H9 (cell line): ENCODE results near the gene FBXO5. TPM values are rescaled to one million over a fixed set of nuclear protein-coding genes. Genes with fewer than 3 reads are reported as not detected.

Experiments used
- DNase-seq: peaks from one replicate; pipeline ENCODE4 v3.0.0-alpha.2; 2017
- H2AFZ ChIP-seq: one replicate; pipeline ENCODE4 v1.6.1; 2013; ENCODE audit warnings: mild to moderate bottlenecking, low read length, control low read depth, moderate library complexity
- H2AK5ac ChIP-seq: 2 replicates; pipeline ENCODE4 v1.6.1; 2013; ENCODE audit warnings: low read length, control low read depth, mixed read lengths; ENCODE audit not compliant: insufficient read length
- H2BK120ac ChIP-seq: one replicate; pipeline ENCODE4 v1.6.1; 2013; ENCODE audit warnings: low read depth, mild to moderate bottlenecking, low read length, control low read depth, inconsistent platforms; ENCODE audit not compliant: poor library complexity, severe bottlenecking
- H2BK12ac ChIP-seq: 2 replicates; pipeline ENCODE4 v1.6.1; 2013; ENCODE audit warnings: low read length, control low read depth, mixed read lengths, low read depth; ENCODE audit not compliant: insufficient read length
- H2BK15ac ChIP-seq: 2 replicates; pipeline ENCODE4 v1.6.1; 2013; ENCODE audit warnings: low read depth, low read length, control low read depth
- H2BK20ac ChIP-seq: one replicate; pipeline ENCODE4 v1.6.1; 2013; ENCODE audit warnings: low read depth, mild to moderate bottlenecking, low read length, control low read depth, inconsistent platforms; ENCODE audit not compliant: poor library complexity, severe bottlenecking
- H2BK5ac ChIP-seq: 2 replicates; pipeline ENCODE4 v1.6.1; 2013; ENCODE audit warnings: low read length, control low read depth, mixed read lengths; ENCODE audit not compliant: insufficient read length
- H3K14ac ChIP-seq: 2 replicates; pipeline ENCODE4 v1.6.1; 2013; ENCODE audit warnings: low read length, control low read depth; ENCODE audit not compliant: insufficient read depth
- H3K18ac ChIP-seq: 2 replicates; pipeline ENCODE4 v1.6.1; 2013; ENCODE audit warnings: low read depth, mild to moderate bottlenecking, mixed read lengths, low read length, control low read depth; ENCODE audit not compliant: insufficient read length
- H3K23ac ChIP-seq: 2 replicates; pipeline ENCODE4 v1.6.1; 2013; ENCODE audit warnings: low read length, control low read depth, mixed read lengths, low read depth; ENCODE audit not compliant: insufficient read length
- H3K23me2 ChIP-seq: 2 replicates; pipeline ENCODE4 v1.6.1; 2013; ENCODE audit warnings: low read depth, mild to moderate bottlenecking, mixed read lengths, low read length, control low read depth; ENCODE audit not compliant: insufficient read length, poor library complexity, severe bottlenecking
- H3K27ac ChIP-seq: 2 replicates; pipeline ENCODE4 v1.5.1; 2013; ENCODE audit warnings: low read length, control low read depth, mixed read lengths, low read depth; ENCODE audit not compliant: insufficient read length
- H3K27me3 ChIP-seq: 2 replicates; pipeline ENCODE4 v1.6.1; 2013; ENCODE audit warnings: low read length, control low read depth, inconsistent platforms; ENCODE audit not compliant: insufficient read depth
- H3K4ac ChIP-seq: 2 replicates; pipeline ENCODE4 v1.6.1; 2013; ENCODE audit warnings: low read depth, mild to moderate bottlenecking, control low read depth, inconsistent platforms, low read length, moderate library complexity
- H3K4me1 ChIP-seq: 2 replicates; pipeline ENCODE4 v1.6.1; 2013; ENCODE audit warnings: low read length, control low read depth, inconsistent platforms; ENCODE audit not compliant: insufficient read depth
- H3K4me2 ChIP-seq: 2 replicates; pipeline ENCODE4 v1.6.1; 2013; ENCODE audit warnings: low read length, control low read depth, mixed read lengths; ENCODE audit not compliant: insufficient read length, insufficient read depth
- H3K56ac ChIP-seq: 2 replicates; pipeline ENCODE4 v1.6.1; 2013; ENCODE audit warnings: low read depth, mild to moderate bottlenecking, mixed read lengths, low read length, control low read depth; ENCODE audit not compliant: insufficient read length
- H3K79me1 ChIP-seq: 2 replicates; pipeline ENCODE4 v1.6.1; 2013; ENCODE audit warnings: low read depth, mild to moderate bottlenecking, moderate library complexity, low read length, control low read depth, inconsistent platforms; ENCODE audit not compliant: insufficient read depth, poor library complexity, severe bottlenecking
- H3K79me2 ChIP-seq: 2 replicates; pipeline ENCODE4 v1.6.1; 2013; ENCODE audit warnings: low read length, control low read depth, inconsistent platforms; ENCODE audit not compliant: insufficient read depth
- H3K9ac ChIP-seq: 2 replicates; pipeline ENCODE4 v1.6.1; 2013; ENCODE audit warnings: low read length, control low read depth, mixed read lengths; ENCODE audit not compliant: insufficient read length; ENCODE audit errors: extremely low read depth
- H3K9me3 ChIP-seq: one replicate; pipeline ENCODE4 v1.6.1; 2013; ENCODE audit warnings: low read depth, low read length, inconsistent platforms; ENCODE audit not compliant: control insufficient read depth
- H3T11ph ChIP-seq: one replicate; pipeline ENCODE4 v1.6.1; 2013; ENCODE audit warnings: mild to moderate bottlenecking, low read length, control low read depth, inconsistent platforms
- H4K20me1 ChIP-seq: one replicate; pipeline ENCODE4 v1.6.1; 2013; ENCODE audit not compliant: control insufficient read depth, insufficient read length, insufficient read depth
- H4K5ac ChIP-seq: 2 replicates; pipeline ENCODE4 v1.6.1; 2013; ENCODE audit warnings: low read depth, mild to moderate bottlenecking, mixed read lengths, low read length, control low read depth; ENCODE audit not compliant: insufficient read length
- H4K8ac ChIP-seq: replicated peaks from 2 replicates; pipeline ENCODE4 v1.6.1; 2013; ENCODE audit warnings: low read length, control low read depth, mixed read lengths, low read depth; ENCODE audit not compliant: insufficient read length
- H4K91ac ChIP-seq: 2 replicates; pipeline ENCODE4 v1.6.1; 2013; ENCODE audit warnings: low read depth, mild to moderate bottlenecking, moderate library complexity, mixed read lengths, low read length, control low read depth; ENCODE audit not compliant: insufficient read length
- H3K27ac Mint-ChIP-seq, 3 experiments: 2 replicates in 2 of 3; 3 replicates in 1 of 3; pipeline ENCODE4 v1.8.0; 2020 to 2021; ENCODE audit warnings: mixed read lengths in 3 of 3, mild to moderate bottlenecking in 1 of 3, moderate library complexity in 1 of 3
- H3K27me3 Mint-ChIP-seq: 2 replicates; pipeline ENCODE4 v1.8.0; 2021; ENCODE audit warnings: low read depth, mild to moderate bottlenecking, moderate library complexity, mixed read lengths
- H3K36me3 Mint-ChIP-seq, 3 experiments: 2 replicates in 2 of 3; 3 replicates in 1 of 3; pipeline ENCODE4 v1.8.0; 2020 to 2021; ENCODE audit warnings: low read depth in 3 of 3, mixed read lengths in 3 of 3; ENCODE audit not compliant: insufficient read depth in 1 of 3
- H3K4me1 Mint-ChIP-seq, 2 experiments: 2 replicates each; pipeline ENCODE4 v1.8.0; 2020; ENCODE audit warnings: mixed read lengths in 2 of 2
- H3K4me3 Mint-ChIP-seq, 2 experiments: 2 replicates in 1 of 2; 3 replicates in 1 of 2; pipeline ENCODE4 v1.8.0; 2020 to 2021; ENCODE audit warnings: mild to moderate bottlenecking in 2 of 2, mixed read lengths in 2 of 2, moderate library complexity in 1 of 2
- H3K9me3 Mint-ChIP-seq, 2 experiments: 2 replicates in 1 of 2; 3 replicates in 1 of 2; pipeline ENCODE4 v1.8.0; 2020; ENCODE audit warnings: mild to moderate bottlenecking in 2 of 2, mixed read lengths in 2 of 2, moderate library complexity in 1 of 2
- CTCF ChIP-seq: fragments of 200-600 bp; sonication (generic); conservative IDR thresholded peaks from 3 replicates; pipeline ENCODE4 v1.8.0; 2021; ENCODE audit warnings: antibody characterized with exemption, mild to moderate bottlenecking
- WGBS: extraction: QIAGEN DNeasy Blood & Tissue Kit; methylation state at CpG from one replicate; pipeline ENCODE4 v1.1.7; 2013; ENCODE audit warnings: missing lambda C conversion rate, low lambda C conversion rate, mixed read lengths; ENCODE audit not compliant: insufficient read length; ENCODE audit errors: extremely low coverage; 5-methylcytosine and 5-hydroxymethylcytosine counted together
- total RNA-seq: library from RNA; stranded (reverse); gene quantifications from 2 replicates; pipeline ENCODE4 v1.2.1, GENCODE V29; 2021

FBXO5 gene
- total RNA-seq, 1 experiment from 2014 or later = 47.6 TPM

- H2BK120ac ChIP-seq = no peak overlapping the region
- H2BK15ac ChIP-seq = no peak overlapping the region
- H3K4ac ChIP-seq = no peak overlapping the region
- Mint-ChIP-seq H3K4me1 (peaks cover 21 to 22% of the 10 kb centered on the region in 2 experiments), H3K27ac (no peak overlapping the region), H3K36me3 (no peaks in the 10 kb centered on the region), H3K4me3 (no peak overlapping the region), H3K27me3 (no peaks in the 10 kb centered on the region), H3K9me3 (no peaks in the 10 kb centered on the region)
- no peak overlapping the region for H2AFZ ChIP-seq
- H3T11ph ChIP-seq = no peak overlapping the region
- no peak overlapping the region for H3K56ac ChIP-seq
- H3K79me1 ChIP-seq = no peaks in the 10 kb centered on the region
- no peak overlapping the region for H3K18ac ChIP-seq
- DNase-seq = no peak
- H2BK5ac ChIP-seq = no peak overlapping the region
- H3K9me3 ChIP-seq = no peaks in the 10 kb centered on the region
- no peak overlapping the region for H4K8ac ChIP-seq
- no peak overlapping the region for H3K9ac ChIP-seq
- H3K27me3 ChIP-seq = no peaks in the 10 kb centered on the region
- WGBS = no CpG with 5 or more reads among the region's 3 CpGs
- H2BK20ac ChIP-seq = no peak overlapping the region
- peaks cover 4% of the 10 kb centered on the region; the same call in 1 of the 2 replicates for H3K4me1 ChIP-seq
- H3K23ac ChIP-seq = no peak overlapping the region
- no peaks in the 10 kb centered on the region for H4K20me1 ChIP-seq
- no peak overlapping the region for H4K5ac ChIP-seq
- no peaks in the 10 kb centered on the region for H3K23me2 ChIP-seq
- no peak overlapping the region for H2BK12ac ChIP-seq
- H4K91ac ChIP-seq = no peak overlapping the region
- no peak for TF ChIP-seq CTCF
- H3K79me2 ChIP-seq = no peaks in the 10 kb centered on the region
- no peak overlapping the region for H2AK5ac ChIP-seq
- no peak overlapping the region for H3K4me2 ChIP-seq
- no peak overlapping the region for H3K14ac ChIP-seq
- no peak overlapping the region for H3K27ac ChIP-seq
Observed at GRCh38 chr6:152950240-152950639, 32.6 kb downstream of the FBXO5 start.
